H1 (cell line): ENCODE results near the gene DHRS9.
"Not testable (repeated sequence)": the region's sequence is repeated elsewhere in the genome, so short reads cannot be mapped to it uniquely, and the experiment has no call there.

ENCODE experiments used
- KDM5A ChIP-seq: fragments of 200-600 bp; IDR thresholded peaks from 2 replicates; pipeline ENCODE4 v1.7.1; 2012; ENCODE audit warnings: mild to moderate bottlenecking, low read length, inconsistent platforms, mixed read lengths
- YY1 ChIP-seq: IDR thresholded peaks from 2 replicates; pipeline ENCODE4 v1.6.1; 2011; ENCODE audit warnings: low read depth, mild to moderate bottlenecking, low read length
- TF ChIP-seq, protein P1 (sequence below): IDR thresholded peaks from 2 replicates; pipeline ENCODE4 v1.6.1; 2011; ENCODE audit warnings: low read depth, mild to moderate bottlenecking, low read length; ENCODE audit not compliant: insufficient read depth

- TF ChIP-seq, protein P1, sequence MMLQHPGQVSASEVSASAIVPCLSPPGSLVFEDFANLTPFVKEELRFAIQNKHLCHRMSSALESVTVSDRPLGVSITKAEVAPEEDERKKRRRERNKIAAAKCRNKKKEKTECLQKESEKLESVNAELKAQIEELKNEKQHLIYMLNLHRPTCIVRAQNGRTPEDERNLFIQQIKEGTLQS: not testable (repeated sequence)
- TF ChIP-seq YY1, KDM5A: not testable (repeated sequence)
These were observed 5.2 kb upstream of the DHRS9 start for GRCh38 chr2:169064199-169064598.
